ENCODE measurements around the gene CCND1.

Gene CCND1

GRCh38 chr11:69651834-69652620 lies 11.1 kb downstream of the CCND1 start:
- no peak for DNase-seq (ENCODE audit: low spot score)
- TF ChIP-seq, protein P1, sequence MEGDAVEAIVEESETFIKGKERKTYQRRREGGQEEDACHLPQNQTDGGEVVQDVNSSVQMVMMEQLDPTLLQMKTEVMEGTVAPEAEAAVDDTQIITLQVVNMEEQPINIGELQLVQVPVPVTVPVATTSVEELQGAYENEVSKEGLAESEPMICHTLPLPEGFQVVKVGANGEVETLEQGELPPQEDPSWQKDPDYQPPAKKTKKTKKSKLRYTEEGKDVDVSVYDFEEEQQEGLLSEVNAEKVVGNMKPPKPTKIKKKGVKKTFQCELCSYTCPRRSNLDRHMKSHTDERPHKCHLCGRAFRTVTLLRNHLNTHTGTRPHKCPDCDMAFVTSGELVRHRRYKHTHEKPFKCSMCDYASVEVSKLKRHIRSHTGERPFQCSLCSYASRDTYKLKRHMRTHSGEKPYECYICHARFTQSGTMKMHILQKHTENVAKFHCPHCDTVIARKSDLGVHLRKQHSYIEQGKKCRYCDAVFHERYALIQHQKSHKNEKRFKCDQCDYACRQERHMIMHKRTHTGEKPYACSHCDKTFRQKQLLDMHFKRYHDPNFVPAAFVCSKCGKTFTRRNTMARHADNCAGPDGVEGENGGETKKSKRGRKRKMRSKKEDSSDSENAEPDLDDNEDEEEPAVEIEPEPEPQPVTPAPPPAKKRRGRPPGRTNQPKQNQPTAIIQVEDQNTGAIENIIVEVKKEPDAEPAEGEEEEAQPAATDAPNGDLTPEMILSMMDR (IDR thresholded peaks at IDR 0.05; ENCODE audit: extremely low read depth, missing control alignments), result no peak

DNA sequence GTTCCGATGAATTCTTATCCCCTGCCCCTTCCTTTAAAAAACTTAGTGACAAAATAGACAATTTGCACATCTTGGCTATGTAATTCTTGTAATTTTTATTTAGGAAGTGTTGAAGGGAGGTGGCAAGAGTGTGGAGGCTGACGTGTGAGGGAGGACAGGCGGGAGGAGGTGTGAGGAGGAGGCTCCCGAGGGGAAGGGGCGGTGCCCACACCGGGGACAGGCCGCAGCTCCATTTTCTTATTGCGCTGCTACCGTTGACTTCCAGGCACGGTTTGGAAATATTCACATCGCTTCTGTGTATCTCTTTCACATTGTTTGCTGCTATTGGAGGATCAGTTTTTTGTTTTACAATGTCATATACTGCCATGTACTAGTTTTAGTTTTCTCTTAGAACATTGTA lies 12.0 kb downstream of the CCND1 start:
- DNase-seq (ENCODE audit: low spot score), result no peak
- TF ChIP-seq, protein P1 (IDR thresholded peaks at IDR 0.05; ENCODE audit: extremely low read depth, missing control alignments), result no peak

GRCh38 chr11:69653406-69653960 lies 12.5 kb downstream of the CCND1 start:
- TF ChIP-seq, protein P1 (IDR thresholded peaks at IDR 0.05; ENCODE audit: extremely low read depth, missing control alignments), result no peak
- DNase-seq (ENCODE audit: low spot score), result no peak

DNA sequence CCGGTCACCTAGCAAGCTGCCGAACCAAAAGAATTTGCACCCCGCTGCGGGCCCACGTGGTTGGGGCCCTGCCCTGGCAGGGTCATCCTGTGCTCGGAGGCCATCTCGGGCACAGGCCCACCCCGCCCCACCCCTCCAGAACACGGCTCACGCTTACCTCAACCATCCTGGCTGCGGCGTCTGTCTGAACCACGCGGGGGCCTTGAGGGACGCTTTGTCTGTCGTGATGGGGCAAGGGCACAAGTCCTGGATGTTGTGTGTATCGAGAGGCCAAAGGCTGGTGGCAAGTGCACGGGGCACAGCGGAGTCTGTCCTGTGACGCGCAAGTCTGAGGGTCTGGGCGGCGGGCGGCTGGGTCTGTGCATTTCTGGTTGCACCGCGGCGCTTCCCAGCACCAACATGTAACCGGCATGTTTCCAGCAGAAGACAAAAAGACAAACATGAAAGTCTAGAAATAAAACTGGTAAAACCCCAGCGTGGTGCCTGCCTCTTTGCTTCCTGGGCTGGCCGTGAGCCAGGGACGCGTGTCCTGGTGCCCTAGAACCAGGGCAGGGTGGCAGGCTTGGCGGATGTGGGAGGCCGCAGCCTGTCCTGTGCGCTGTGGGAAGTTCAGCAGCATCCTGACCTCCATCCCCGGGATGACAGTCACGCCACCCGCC lies 13.2 kb downstream of the CCND1 start:
- TF ChIP-seq, protein P1 (IDR thresholded peaks at IDR 0.05; ENCODE audit: extremely low read depth, missing control alignments), result no peak
- no peak for DNase-seq (ENCODE audit: low spot score)

GRCh38 chr11:69654660-69655478 lies 13.9 kb downstream of the CCND1 start:
- TF ChIP-seq, protein P1 (IDR thresholded peaks at IDR 0.05; ENCODE audit: extremely low read depth, missing control alignments), result no peak
- DNase-seq (ENCODE audit: low spot score), result no peak

DNA sequence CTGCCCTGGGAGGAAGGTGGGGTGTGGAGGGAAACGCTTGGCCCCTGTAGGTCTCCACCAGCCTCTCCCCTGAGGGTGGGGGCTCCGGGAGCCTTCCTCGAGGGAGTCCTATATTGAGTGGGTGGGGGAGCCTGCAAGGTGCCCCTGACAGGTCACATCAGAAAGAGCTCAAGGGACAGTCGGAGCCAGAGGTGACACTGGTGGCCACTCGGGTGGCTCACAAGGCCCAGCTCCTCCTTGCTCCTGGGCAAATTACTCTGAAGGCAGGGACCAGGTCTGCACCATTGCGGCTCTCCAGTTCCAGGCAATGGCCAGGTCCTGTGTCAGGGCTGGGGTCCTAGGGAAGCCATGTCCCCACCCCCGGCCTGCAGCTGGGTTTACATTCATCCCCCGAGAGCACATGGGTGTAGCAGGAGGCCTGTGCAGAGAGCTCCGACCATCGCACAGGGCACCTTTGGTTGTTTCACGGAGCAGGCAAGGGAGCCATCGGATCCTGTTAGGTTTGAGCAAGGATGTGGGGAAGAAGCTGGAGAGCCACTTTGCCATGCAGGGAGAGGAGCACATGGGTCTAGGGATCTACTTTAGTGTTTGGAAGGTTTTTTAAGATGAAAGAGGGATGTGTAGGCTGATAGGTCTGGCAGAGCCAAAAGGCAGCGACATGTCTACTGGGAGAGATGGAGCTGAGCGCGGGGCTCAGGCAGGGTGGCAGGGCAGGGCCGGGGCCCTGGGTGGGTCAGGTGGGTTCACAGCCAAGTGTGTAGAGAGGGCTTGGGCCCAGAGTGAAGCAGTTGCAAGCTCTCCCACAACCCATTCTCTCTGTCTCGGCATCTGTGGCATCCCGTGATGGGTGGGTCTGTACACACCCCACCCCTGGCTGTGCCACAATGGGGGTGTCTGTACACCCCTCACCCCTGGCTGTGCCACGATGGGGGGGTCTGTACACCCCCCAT lies 14.8 kb downstream of the CCND1 start:
- TF ChIP-seq, protein P1 (IDR thresholded peaks at IDR 0.05; ENCODE audit: extremely low read depth, missing control alignments), result no peak
- DNase-seq (ENCODE audit: low spot score), result no peak
